C4-2B (cell line): ENCODE results near the gene EBP.
A peak's percentile ranks its signal among the peaks of the same experiment; 100 is the strongest.

ENCODE experiments used
- H3K27ac ChIP-seq: fragments of 450-650 bp; 2 replicates; pipeline ENCODE4 v1.5.1; 2017
- ZFX ChIP-seq: fragments of 450-650 bp; IDR thresholded peaks from 2 replicates; pipeline ENCODE4 v1.6.1; 2017
- TF ChIP-seq, protein P1 (sequence below): fragments of 450-650 bp; conservative IDR thresholded peaks from 2 replicates; pipeline ENCODE4 v1.5.1; 2017; ENCODE audit warnings: mild to moderate bottlenecking

Gene EBP

DNA sequence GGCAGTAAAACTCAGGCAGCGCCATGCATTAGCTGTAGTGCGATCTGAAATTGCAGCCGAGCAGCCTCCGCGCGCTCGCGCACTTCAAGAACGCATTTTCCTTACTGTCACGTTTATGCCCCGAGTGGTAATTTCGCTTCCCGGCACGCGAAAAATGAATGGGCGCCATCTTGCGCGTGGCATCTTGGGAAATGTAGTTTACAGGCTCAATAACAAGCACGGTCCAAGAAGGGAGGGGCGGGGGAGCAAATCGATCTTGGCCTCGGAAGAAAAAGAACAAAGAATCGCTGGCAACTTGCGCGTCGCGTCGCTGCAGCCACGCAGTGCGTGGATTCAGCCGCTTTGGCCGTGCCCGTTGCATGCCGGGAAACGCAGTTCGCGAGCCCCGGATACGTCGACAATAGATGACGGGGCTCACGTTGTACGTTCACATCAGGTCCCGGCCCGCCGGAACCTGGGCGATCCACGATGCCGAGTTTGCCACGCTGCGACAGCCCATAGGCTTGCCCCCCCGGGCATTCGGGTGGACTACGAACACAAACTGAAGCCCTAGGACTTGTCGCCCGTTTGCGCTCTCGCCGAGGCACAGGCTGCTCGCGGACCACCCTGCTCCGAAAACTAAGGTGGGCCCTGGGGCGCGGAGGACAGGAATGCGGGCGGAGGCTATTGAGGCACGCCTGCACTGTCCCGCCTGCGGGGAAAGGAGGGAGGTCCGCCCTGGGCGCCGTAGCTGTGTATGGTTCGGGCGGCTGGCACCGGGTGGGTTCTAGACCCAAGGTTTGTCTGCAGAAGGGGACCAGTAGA lies 45.6 kb upstream of the EBP start, which contains the start of gene FTSJ1:
FTSJ1 (plus strand) TSS at position 426 of the 804 bp plus-strand sequence. CDS start 1,849 bp downstream, outside the sequence.
- TF ChIP-seq ZFX = 0 out of 2 replicates have a peak, but pooled peaks have one; percentile 24
- TF ChIP-seq, protein P1, sequence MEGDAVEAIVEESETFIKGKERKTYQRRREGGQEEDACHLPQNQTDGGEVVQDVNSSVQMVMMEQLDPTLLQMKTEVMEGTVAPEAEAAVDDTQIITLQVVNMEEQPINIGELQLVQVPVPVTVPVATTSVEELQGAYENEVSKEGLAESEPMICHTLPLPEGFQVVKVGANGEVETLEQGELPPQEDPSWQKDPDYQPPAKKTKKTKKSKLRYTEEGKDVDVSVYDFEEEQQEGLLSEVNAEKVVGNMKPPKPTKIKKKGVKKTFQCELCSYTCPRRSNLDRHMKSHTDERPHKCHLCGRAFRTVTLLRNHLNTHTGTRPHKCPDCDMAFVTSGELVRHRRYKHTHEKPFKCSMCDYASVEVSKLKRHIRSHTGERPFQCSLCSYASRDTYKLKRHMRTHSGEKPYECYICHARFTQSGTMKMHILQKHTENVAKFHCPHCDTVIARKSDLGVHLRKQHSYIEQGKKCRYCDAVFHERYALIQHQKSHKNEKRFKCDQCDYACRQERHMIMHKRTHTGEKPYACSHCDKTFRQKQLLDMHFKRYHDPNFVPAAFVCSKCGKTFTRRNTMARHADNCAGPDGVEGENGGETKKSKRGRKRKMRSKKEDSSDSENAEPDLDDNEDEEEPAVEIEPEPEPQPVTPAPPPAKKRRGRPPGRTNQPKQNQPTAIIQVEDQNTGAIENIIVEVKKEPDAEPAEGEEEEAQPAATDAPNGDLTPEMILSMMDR = no peak
- peak within 1 kb of the TSS; percentile 96 for H3K27ac ChIP-seq

DNA sequence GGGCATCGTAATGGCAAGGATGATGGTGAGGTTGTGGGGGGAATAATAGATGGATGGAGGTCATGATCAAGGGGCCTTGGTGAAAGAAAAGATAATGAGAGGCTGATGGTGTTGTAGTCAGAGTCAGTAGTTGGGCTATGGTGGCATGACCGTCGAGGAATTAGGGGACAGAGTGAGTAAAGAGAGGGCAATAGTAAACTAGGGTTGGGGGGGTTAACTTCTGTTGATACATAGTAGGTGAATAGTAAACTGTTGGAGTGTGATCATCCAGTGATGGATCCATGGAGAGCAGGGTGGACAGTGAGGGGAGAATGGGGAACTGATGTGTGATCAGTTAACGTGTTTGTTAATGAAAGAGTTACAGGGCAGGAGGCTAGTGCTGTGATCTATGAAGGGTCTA lies 44.7 kb upstream of the EBP start:
- peak overlapping the region; percentile 96 for H3K27ac ChIP-seq
- TF ChIP-seq ZFX = no peak
- TF ChIP-seq, protein P1 = no peak

- no peak overlapping the region for H3K27ac ChIP-seq
- TF ChIP-seq, protein P1 = no peak
- no peak for TF ChIP-seq ZFX
These were observed 43.5 kb upstream of the EBP start for GRCh38 chrX:48477960-48478755.

DNA sequence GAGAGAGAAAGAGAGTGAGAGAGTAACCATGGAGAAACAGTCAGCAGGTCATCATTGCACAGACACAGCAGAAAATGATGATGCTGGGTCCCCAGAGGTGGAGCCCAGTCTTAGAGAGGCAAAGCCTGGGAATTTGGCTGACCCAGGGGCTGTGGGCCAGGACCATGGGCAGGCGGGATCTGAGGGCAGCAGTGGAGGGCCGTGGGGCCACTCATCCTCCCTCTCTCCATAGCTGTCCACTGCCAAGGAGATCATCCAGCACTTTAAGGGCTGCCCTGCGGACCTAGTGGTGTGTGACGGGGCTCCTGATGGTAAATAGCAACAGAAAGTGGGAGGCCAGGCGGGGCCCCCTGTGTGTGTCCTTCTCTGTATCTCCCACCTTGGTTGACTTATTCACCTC lies 42.8 kb upstream of the EBP start:
- TF ChIP-seq, protein P1 = no peak
- TF ChIP-seq ZFX = no peak

DNA sequence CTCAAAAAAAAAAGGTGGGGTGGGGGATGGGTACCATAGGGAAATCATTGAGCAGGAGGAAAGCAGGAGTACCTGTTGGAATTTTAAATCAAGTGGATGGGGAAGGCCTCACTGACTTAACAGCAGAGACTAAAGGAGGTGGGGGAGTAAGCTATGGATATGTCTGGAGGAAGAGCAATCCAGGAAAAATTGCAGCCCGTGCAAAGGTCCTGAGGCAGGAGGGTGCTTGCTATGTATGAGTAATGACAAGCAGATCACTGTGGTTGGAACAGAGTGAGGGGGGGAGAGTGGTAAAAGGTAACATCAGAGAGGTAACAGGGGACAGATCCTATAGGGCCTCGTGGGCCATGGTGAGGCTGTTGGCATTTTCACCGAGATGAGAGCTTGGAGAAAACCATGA lies 41.5 kb upstream of the EBP start:
- H3K27ac ChIP-seq = no peak overlapping the region
- TF ChIP-seq, protein P1 = no peak
- no peak for TF ChIP-seq ZFX

More for the DNA sequence above, 42.8 kb upstream of the EBP start:
- H3K27ac ChIP-seq = no peak overlapping the region

DNA sequence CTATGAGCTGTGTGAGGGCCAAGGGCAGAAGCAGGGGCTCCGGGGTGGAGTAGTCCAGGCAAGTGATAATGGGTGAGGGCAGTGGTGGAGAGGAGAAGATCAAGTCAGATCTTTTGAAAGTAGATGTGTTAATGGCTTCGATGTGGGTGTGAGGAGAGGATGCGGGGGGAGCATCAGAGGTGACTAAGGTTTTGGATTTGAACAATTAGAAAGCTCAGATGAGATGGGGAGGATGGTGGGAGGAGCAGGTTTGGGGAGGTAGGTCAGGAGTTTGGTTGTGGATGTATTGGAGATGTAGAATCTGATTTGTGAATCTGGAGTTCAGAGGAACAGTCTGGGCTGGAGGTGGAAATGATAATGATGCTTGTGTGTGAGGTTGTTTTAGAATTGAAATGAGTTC lies 41.0 kb upstream of the EBP start:
- TF ChIP-seq, protein P1 = no peak
- no peak for TF ChIP-seq ZFX
- H3K27ac ChIP-seq = no peak overlapping the region

DNA sequence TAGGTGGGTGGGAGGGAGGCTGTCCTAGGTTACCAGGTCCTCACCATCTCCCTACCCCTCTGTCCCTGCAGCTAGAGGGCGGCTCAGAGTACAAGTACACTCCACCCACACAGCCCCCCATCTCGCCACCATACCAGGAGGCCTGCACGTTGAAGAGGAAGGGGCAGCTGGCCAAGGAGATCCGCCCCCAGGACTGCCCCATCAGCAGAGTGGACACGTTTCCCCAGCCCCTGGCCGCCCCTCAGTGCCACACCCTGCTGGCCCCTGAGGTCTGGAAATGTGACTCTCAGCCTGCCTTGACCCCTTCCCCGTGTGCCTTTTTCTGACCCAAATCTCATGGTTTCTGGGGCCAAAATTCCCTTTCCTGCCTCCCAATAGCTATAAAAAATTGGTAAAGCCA lies 39.1 kb upstream of the EBP start:
- no peak overlapping the region for H3K27ac ChIP-seq
- TF ChIP-seq, protein P1 = no peak
- TF ChIP-seq ZFX = no peak
